Fibroblast of lung (primary cell): ENCODE data around the gene CFAP46. TPM values are rescaled to one million over a fixed set of nuclear protein-coding genes. Genes with fewer than 3 reads are reported as not detected.

ENCODE experiments used
- DNase-seq, 2 donors: peaks; one replicate each; pipeline versions ENCODE4 v3.0.0 to v3.0.0-alpha.2; 2010; ENCODE audit warnings: low read depth in 2 of 2
- H2AFZ ChIP-seq: 2 replicates; pipeline ENCODE4 v1.5.1; 2012; ENCODE audit warnings: low read length, control low read depth, inconsistent platforms
- H3K27ac ChIP-seq: 2 replicates; pipeline ENCODE4 v1.5.1; 2011; ENCODE audit warnings: low read length, control low read depth; ENCODE audit not compliant: insufficient read depth
- H3K27me3 ChIP-seq: 2 replicates; pipeline ENCODE4 v1.5.1; 2011; ENCODE audit warnings: mild to moderate bottlenecking, low read length; ENCODE audit not compliant: control insufficient read depth, insufficient read depth
- H3K36me3 ChIP-seq: 2 replicates; pipeline ENCODE4 v1.5.1; 2011; ENCODE audit warnings: low read length; ENCODE audit not compliant: control insufficient read depth, insufficient read depth
- H3K4me1 ChIP-seq: 2 replicates; pipeline ENCODE4 v1.5.1; 2011; ENCODE audit warnings: low read length; ENCODE audit not compliant: control insufficient read depth, insufficient read depth; ENCODE audit errors: extremely low read depth
- H3K4me2 ChIP-seq: 2 replicates; pipeline ENCODE4 v1.5.1; 2011; ENCODE audit warnings: low read length, control low read depth; ENCODE audit not compliant: insufficient read depth; ENCODE audit errors: extremely low read depth
- H3K4me3 ChIP-seq, 4 experiments: fragments of 200-600 bp in 1 of 4; sonication (generic) in 1 of 4; replicated peaks in 1 of 4; 2 replicates each; pipeline ENCODE4 v1.5.1; 2011 to 2016; ENCODE audit warnings: low read length in 4 of 4, low read depth in 3 of 4, mild to moderate bottlenecking in 3 of 4, control low read depth in 2 of 4, inconsistent platforms in 1 of 4, mixed read lengths in 1 of 4; ENCODE audit not compliant: insufficient read depth in 1 of 4; ENCODE audit errors: control extremely low read depth in 1 of 4
- H3K79me2 ChIP-seq: 2 replicates; pipeline ENCODE4 v1.5.1; 2012; ENCODE audit warnings: mild to moderate bottlenecking, low read length, inconsistent platforms; ENCODE audit not compliant: control insufficient read depth, insufficient read depth
- H3K9ac ChIP-seq: 2 replicates; pipeline ENCODE4 v1.5.1; 2011; ENCODE audit warnings: mild to moderate bottlenecking, low read length, control low read depth; ENCODE audit not compliant: insufficient read depth
- H3K9me3 ChIP-seq: 2 replicates; pipeline ENCODE4 v1.5.1; 2012; ENCODE audit warnings: low read depth, low read length; ENCODE audit not compliant: control insufficient read depth, insufficient read depth
- H4K20me1 ChIP-seq: 2 replicates; pipeline ENCODE4 v1.5.1; 2011; ENCODE audit warnings: low read length; ENCODE audit not compliant: control insufficient read depth, insufficient read depth; ENCODE audit errors: extremely low read depth
- EZH2 ChIP-seq: IDR thresholded peaks from 2 replicates; pipeline ENCODE4 v1.5.1; 2012; ENCODE audit warnings: low read length, control low read depth, mild to moderate bottlenecking; ENCODE audit errors: missing control alignments
- polyA plus RNA-seq, 2 donors: library from polyadenylated mRNA; depleted of rRNA in 1 of 2; stranded (reverse) in 1 of 2; unstranded in 1 of 2; fragments of >200 nt; gene quantifications; 2 replicates each; pipeline ENCODE4 v1.2.1, GENCODE V29; 2011 to 2012; ENCODE audit warnings: missing spikeins in 1 of 2
- total RNA-seq: library from RNA; depleted of rRNA; stranded (reverse); fragments of >200 nt; gene quantifications from 2 replicates; pipeline ENCODE4 v1.2.1, GENCODE V29; 2014
- TF ChIP-seq, protein P1 (sequence below), 2 donors: IDR thresholded peaks in 1 of 2; conservative IDR thresholded peaks in 1 of 2; 1 replicate in 1 of 2; 2 replicates in 1 of 2; pipeline ENCODE4 v1.5.1; 2011 to 2012; ENCODE audit warnings: low read length in 2 of 2, control low read depth in 1 of 2, inconsistent platforms in 1 of 2, low read depth in 1 of 2, mild to moderate bottlenecking in 1 of 2

Gene CFAP46
- total and polyA plus RNA-seq, 2 donors (not counting 1 experiment from before 2014, with no cell fraction given): 0.25 to 0.66 TPM

DNA sequence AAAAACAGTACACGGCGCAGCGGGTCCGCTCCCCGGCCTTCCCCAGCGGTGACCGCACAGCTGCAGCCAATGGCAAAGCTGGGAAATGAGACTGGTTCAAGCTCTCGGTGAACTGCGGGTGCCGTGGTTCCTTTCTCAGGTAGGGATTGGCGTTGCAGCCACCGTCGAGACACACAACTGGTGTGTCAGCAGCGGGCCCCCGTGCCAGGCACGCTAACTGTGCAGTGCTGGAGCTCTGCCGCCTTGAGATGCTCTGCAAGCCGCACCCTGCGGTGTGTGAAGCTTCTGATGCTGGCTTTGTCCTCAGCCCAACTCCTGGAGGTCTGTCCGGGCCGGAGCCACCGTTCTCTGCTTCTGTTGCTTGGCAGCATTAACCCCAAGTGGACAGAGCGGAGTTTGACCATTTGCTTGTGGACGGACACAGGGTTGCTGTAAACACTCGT is 135.8 kb downstream of the CFAP46 start:
- Histone ChIP-seq H3K27me3 (no peaks in the 10 kb centered on the region), H3K4me2 (no peak overlapping the region), H3K79me2 (no peaks in the 10 kb centered on the region), H3K9ac (no peak overlapping the region), H3K4me3 (no peak overlapping the region), H3K27ac (no peak overlapping the region), H3K36me3 (no peaks in the 10 kb centered on the region), H3K9me3 (no peaks in the 10 kb centered on the region), H3K4me1 (no peaks in the 10 kb centered on the region), H2AFZ (no peak overlapping the region), H4K20me1 (no peaks in the 10 kb centered on the region)
- no peak for DNase-seq
- TF ChIP-seq, protein P1, sequence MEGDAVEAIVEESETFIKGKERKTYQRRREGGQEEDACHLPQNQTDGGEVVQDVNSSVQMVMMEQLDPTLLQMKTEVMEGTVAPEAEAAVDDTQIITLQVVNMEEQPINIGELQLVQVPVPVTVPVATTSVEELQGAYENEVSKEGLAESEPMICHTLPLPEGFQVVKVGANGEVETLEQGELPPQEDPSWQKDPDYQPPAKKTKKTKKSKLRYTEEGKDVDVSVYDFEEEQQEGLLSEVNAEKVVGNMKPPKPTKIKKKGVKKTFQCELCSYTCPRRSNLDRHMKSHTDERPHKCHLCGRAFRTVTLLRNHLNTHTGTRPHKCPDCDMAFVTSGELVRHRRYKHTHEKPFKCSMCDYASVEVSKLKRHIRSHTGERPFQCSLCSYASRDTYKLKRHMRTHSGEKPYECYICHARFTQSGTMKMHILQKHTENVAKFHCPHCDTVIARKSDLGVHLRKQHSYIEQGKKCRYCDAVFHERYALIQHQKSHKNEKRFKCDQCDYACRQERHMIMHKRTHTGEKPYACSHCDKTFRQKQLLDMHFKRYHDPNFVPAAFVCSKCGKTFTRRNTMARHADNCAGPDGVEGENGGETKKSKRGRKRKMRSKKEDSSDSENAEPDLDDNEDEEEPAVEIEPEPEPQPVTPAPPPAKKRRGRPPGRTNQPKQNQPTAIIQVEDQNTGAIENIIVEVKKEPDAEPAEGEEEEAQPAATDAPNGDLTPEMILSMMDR (conservative IDR thresholded peaks at IDR 0.05 in 1 of 2, IDR thresholded peaks at IDR 0.05 in 1 of 2; ENCODE audit: low read depth in 1 of 2, low read length in 2 of 2): no peak
- no peak for TF ChIP-seq EZH2

DNA sequence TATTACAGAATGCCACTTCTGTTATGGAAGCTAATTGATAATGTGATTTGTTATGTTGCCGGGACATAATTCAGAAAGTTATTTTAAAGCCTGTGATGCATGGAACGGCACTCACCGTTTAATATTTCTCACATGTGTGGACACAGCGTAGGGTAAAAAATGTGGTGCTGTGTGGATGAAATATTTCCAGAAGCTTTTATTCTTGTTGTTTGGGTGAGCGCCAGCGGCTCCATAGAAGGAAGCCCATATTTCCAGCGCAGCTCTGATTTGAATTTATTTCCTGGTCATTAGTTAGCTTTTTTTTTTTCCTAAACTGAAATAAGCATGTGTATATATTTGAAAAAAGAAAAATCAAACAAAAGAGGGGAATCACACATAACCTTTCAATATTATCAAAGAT is 136.3 kb downstream of the CFAP46 start:
- no peaks in the 10 kb centered on the region for H3K79me2 ChIP-seq
- H3K4me1 ChIP-seq: no peaks in the 10 kb centered on the region
- no peak overlapping the region for H3K9ac ChIP-seq
- DNase-seq: no peak
- H4K20me1 ChIP-seq: no peaks in the 10 kb centered on the region
- no peak overlapping the region for H3K4me2 ChIP-seq
- no peaks in the 10 kb centered on the region for H3K9me3 ChIP-seq
- TF ChIP-seq, protein P1 (conservative IDR thresholded peaks at IDR 0.05 in 1 of 2, IDR thresholded peaks at IDR 0.05 in 1 of 2; ENCODE audit: low read depth in 1 of 2, low read length in 2 of 2): no peak
- TF ChIP-seq EZH2: no peak
- no peaks in the 10 kb centered on the region for H3K27me3 ChIP-seq
- no peaks in the 10 kb centered on the region for H3K36me3 ChIP-seq
- no peak overlapping the region for H3K4me3 ChIP-seq
- H3K27ac ChIP-seq: no peak overlapping the region
- no peak overlapping the region for H2AFZ ChIP-seq

DNA sequence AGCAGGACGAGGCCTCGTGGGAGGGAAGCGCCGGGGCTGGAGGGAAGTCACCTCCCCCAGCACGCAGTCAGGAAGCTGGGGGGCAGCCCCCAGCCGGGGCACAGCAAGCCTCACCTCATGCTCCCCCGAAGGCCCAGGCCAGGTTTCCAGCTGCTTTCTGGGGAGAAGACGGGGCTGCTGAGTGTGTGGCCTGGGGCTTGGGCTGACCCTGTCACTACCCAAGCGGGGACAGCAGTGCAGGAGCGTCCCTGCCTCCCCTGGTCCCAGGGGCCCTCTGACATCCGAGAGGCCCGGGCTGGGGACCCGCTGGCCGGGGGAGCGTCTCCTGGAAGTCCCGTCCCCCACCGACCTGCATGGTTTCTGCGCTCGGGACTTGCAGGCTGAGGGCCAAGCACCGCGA is 136.8 kb downstream of the CFAP46 start:
- Histone ChIP-seq H3K27ac (no peak overlapping the region), H3K9me3 (no peaks in the 10 kb centered on the region), H3K36me3 (no peaks in the 10 kb centered on the region), H3K79me2 (no peaks in the 10 kb centered on the region), H2AFZ (no peak overlapping the region), H3K27me3 (no peaks in the 10 kb centered on the region), H3K4me2 (no peak overlapping the region), H3K9ac (no peak overlapping the region), H3K4me3 (no peak overlapping the region), H3K4me1 (no peaks in the 10 kb centered on the region), H4K20me1 (no peaks in the 10 kb centered on the region)
- DNase-seq: no peak
- no peak for TF ChIP-seq EZH2
- TF ChIP-seq, protein P1 (conservative IDR thresholded peaks at IDR 0.05 in 1 of 2, IDR thresholded peaks at IDR 0.05 in 1 of 2; ENCODE audit: low read depth in 1 of 2, low read length in 2 of 2): no peak
